ENCODE data around the gene PHOSPHO2.

Gene PHOSPHO2

GRCh38 chr2:169718930-169719504 is 24.7 kb downstream of the PHOSPHO2 start:
- DNase-seq: no peak

GRCh38 chr2:169721016-169721415 is 26.7 kb downstream of the PHOSPHO2 start:
- no peak for DNase-seq

GRCh38 chr2:169727065-169727464 is 32.8 kb downstream of the PHOSPHO2 start:
- no peak for DNase-seq

- DNase-seq: no peak
Measured at GRCh38 chr2:169729274-169729605, 35.0 kb downstream of the PHOSPHO2 start.

- no peak for DNase-seq
Measured at GRCh38 chr2:169732075-169732474, 37.8 kb downstream of the PHOSPHO2 start.

GRCh38 chr2:169732583-169733358 is 38.5 kb downstream of the PHOSPHO2 start:
- peak; percentile 38 for DNase-seq

- no peak for DNase-seq
Measured at GRCh38 chr2:169734169-169734847, 40.0 kb downstream of the PHOSPHO2 start.

GRCh38 chr2:169735623-169736022 is 41.4 kb downstream of the PHOSPHO2 start:
- DNase-seq: no peak

- no peak for DNase-seq
Measured at GRCh38 chr2:169736902-169737301, 42.6 kb downstream of the PHOSPHO2 start.

- no peak for DNase-seq
Measured at GRCh38 chr2:169738566-169739229, 44.4 kb downstream of the PHOSPHO2 start.

GRCh38 chr2:169739351-169739750 is 45.1 kb downstream of the PHOSPHO2 start:
- no peak for DNase-seq

- DNase-seq: no peak
Measured at GRCh38 chr2:169743549-169743948, 49.3 kb downstream of the PHOSPHO2 start.

- DNase-seq: no peak
Measured at GRCh38 chr2:169746240-169746639, 52.0 kb downstream of the PHOSPHO2 start.

- no peak for DNase-seq
Measured at GRCh38 chr2:169748319-169748718, 54.0 kb downstream of the PHOSPHO2 start.

Measured in hematopoietic multipotent progenitor cell treated with erythropoietin and hydrocortisone succinate and interleukin-3 and kit ligand, for 8 days (in vitro differentiated cells).